Measurements from ENCODE around the gene IMMP2L.

DNA sequence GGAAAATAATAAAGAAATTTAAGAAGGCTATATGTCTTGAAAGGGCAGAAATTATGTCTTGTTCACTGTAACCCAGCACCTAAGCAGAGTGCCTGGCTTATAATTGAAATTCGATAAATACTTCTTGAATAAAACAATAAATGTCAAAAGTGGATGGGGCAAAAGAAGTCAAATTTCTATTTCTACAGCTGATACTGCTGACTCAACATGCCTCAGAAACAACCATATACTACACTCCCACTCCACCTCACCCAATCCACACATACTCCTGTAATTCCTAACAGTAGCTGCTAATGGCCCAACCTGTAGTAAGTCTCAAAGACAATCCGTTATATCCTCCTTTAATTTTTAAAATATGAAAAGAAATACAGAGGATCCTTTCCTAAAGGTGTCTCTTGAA, 519.5 kb downstream of the IMMP2L start:
- TF ChIP-seq, protein P1, sequence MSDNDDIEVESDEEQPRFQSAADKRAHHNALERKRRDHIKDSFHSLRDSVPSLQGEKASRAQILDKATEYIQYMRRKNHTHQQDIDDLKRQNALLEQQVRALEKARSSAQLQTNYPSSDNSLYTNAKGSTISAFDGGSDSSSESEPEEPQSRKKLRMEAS (IDR thresholded peaks at IDR 0.05), result no peak
- TF ChIP-seq, protein P2, sequence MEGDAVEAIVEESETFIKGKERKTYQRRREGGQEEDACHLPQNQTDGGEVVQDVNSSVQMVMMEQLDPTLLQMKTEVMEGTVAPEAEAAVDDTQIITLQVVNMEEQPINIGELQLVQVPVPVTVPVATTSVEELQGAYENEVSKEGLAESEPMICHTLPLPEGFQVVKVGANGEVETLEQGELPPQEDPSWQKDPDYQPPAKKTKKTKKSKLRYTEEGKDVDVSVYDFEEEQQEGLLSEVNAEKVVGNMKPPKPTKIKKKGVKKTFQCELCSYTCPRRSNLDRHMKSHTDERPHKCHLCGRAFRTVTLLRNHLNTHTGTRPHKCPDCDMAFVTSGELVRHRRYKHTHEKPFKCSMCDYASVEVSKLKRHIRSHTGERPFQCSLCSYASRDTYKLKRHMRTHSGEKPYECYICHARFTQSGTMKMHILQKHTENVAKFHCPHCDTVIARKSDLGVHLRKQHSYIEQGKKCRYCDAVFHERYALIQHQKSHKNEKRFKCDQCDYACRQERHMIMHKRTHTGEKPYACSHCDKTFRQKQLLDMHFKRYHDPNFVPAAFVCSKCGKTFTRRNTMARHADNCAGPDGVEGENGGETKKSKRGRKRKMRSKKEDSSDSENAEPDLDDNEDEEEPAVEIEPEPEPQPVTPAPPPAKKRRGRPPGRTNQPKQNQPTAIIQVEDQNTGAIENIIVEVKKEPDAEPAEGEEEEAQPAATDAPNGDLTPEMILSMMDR (IDR thresholded peaks at IDR 0.05; ENCODE audit: low read depth, low read length, missing input control), result no peak
- TF ChIP-seq, protein P3, sequence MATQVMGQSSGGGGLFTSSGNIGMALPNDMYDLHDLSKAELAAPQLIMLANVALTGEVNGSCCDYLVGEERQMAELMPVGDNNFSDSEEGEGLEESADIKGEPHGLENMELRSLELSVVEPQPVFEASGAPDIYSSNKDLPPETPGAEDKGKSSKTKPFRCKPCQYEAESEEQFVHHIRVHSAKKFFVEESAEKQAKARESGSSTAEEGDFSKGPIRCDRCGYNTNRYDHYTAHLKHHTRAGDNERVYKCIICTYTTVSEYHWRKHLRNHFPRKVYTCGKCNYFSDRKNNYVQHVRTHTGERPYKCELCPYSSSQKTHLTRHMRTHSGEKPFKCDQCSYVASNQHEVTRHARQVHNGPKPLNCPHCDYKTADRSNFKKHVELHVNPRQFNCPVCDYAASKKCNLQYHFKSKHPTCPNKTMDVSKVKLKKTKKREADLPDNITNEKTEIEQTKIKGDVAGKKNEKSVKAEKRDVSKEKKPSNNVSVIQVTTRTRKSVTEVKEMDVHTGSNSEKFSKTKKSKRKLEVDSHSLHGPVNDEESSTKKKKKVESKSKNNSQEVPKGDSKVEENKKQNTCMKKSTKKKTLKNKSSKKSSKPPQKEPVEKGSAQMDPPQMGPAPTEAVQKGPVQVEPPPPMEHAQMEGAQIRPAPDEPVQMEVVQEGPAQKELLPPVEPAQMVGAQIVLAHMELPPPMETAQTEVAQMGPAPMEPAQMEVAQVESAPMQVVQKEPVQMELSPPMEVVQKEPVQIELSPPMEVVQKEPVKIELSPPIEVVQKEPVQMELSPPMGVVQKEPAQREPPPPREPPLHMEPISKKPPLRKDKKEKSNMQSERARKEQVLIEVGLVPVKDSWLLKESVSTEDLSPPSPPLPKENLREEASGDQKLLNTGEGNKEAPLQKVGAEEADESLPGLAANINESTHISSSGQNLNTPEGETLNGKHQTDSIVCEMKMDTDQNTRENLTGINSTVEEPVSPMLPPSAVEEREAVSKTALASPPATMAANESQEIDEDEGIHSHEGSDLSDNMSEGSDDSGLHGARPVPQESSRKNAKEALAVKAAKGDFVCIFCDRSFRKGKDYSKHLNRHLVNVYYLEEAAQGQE (IDR thresholded peaks at IDR 0.05), result no peak
- no peak for TF ChIP-seq SP1 (IDR thresholded peaks at IDR 0.05)
- no peak for TF ChIP-seq FOXA1 (IDR thresholded peaks at IDR 0.05)
- TF ChIP-seq TAF1 (conservative IDR thresholded peaks at IDR 0.05), result no peak
- TF ChIP-seq YY1 (IDR thresholded peaks at IDR 0.05), result no peak
- TF ChIP-seq, protein P4, sequence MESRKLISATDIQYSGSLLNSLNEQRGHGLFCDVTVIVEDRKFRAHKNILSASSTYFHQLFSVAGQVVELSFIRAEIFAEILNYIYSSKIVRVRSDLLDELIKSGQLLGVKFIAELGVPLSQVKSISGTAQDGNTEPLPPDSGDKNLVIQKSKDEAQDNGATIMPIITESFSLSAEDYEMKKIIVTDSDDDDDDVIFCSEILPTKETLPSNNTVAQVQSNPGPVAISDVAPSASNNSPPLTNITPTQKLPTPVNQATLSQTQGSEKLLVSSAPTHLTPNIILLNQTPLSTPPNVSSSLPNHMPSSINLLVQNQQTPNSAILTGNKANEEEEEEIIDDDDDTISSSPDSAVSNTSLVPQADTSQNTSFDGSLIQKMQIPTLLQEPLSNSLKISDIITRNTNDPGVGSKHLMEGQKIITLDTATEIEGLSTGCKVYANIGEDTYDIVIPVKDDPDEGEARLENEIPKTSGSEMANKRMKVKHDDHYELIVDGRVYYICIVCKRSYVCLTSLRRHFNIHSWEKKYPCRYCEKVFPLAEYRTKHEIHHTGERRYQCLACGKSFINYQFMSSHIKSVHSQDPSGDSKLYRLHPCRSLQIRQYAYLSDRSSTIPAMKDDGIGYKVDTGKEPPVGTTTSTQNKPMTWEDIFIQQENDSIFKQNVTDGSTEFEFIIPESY (IDR thresholded peaks at IDR 0.05), result no peak

Data from liver (tissue), 3 donors.